ENCODE measurements around the gene MUC3A. TPM values are rescaled to one million over a fixed set of nuclear protein-coding genes. Genes with fewer than 3 reads are reported as not detected.

The MUC3A gene
- total and polyA plus RNA-seq, 8 donors = 0.53 to 8.7 (median 2.0) TPM

GRCh38 chr7:100964630-100965029 lies 15.3 kb downstream of the MUC3A start:
- H3K9me3 ChIP-seq = no peaks in the 10 kb centered on the region
- FAIRE-seq (no peak), DNase-seq (peak in 1 of 6 donors; percentile 79), ATAC-seq (no peak)
- H3K4me3 ChIP-seq = no peak overlapping the region
- no peak for TF ChIP-seq CTCF (IDR thresholded peaks at IDR 0.05)
- H3K4me1 ChIP-seq = peaks cover 0 to 6% (median 0%) of the 10 kb centered on the region in 3 donors
- WGBS, 2 donors = 21 to 28% methylated on average over 7 of the region's 7 CpGs
- peaks cover 0 to 17% (median 10%) of the 10 kb centered on the region in 4 donors for H3K27me3 ChIP-seq
- intact Hi-C loops (cut with DNase I) = no loop called here
- H3K36me3 ChIP-seq = no peaks in the 10 kb centered on the region
- H3K27ac ChIP-seq = no peak overlapping the region

GRCh38 chr7:100965045-100965722 lies 15.8 kb downstream of the MUC3A start:
- TF ChIP-seq CTCF (IDR thresholded peaks at IDR 0.05) = no peak
- H3K36me3 ChIP-seq = no peaks in the 10 kb centered on the region
- intact Hi-C loops (cut with DNase I) = no loop called here
- 19 to 20% methylated on average over 25 of the region's 25 CpGs for WGBS, 2 donors
- no peak for FAIRE-seq
- no peak overlapping the region for H3K27ac ChIP-seq
- H3K4me1 ChIP-seq = peaks cover 0 to 6% (median 0%) of the 10 kb centered on the region in 3 donors
- ATAC-seq = no peak
- H3K9me3 ChIP-seq = no peaks in the 10 kb centered on the region
- H3K4me3 ChIP-seq = peak overlapping the region in 2 of 4 donors; percentile 35 to 53
- no peak for DNase-seq
- H3K27me3 ChIP-seq = peaks cover 0 to 20% (median 10%) of the 10 kb centered on the region in 4 donors

GRCh38 chr7:100965723-100966541 lies 16.6 kb downstream of the MUC3A start:
- Histone ChIP-seq H3K36me3 (no peaks in the 10 kb centered on the region), H3K9me3 (no peaks in the 10 kb centered on the region), H3K4me3 (peak overlapping the region; percentile 13 to 53 (median 28)), H3K27ac (no peak overlapping the region), H3K4me1 (peaks cover 0 to 6% (median 0%) of the 10 kb centered on the region in 3 donors), H3K27me3 (peaks cover 0 to 20% (median 10%) of the 10 kb centered on the region in 4 donors)
- TF ChIP-seq CTCF (IDR thresholded peaks at IDR 0.05) = peak; percentile 65 to 94 (median 85)
- peak; percentile 93 to 95 (median 94) for ATAC-seq
- FAIRE-seq = no peak
- DNase-seq = peak; percentile 75 to 99 (median 88)
- 2% methylated on average over 53 to 58 of the region's 58 CpGs for WGBS, 2 donors
- intact Hi-C loops (cut with DNase I) = no loop called here

GRCh38 chr7:100966542-100967291 lies 17.4 kb downstream of the MUC3A start:
- Histone ChIP-seq H3K27me3 (peaks cover 0 to 20% (median 10%) of the 10 kb centered on the region in 4 donors), H3K4me1 (peaks cover 0 to 6% (median 0%) of the 10 kb centered on the region in 3 donors), H3K36me3 (no peaks in the 10 kb centered on the region), H3K4me3 (peak overlapping the region; percentile 13 to 53 (median 28)), H3K9me3 (no peaks in the 10 kb centered on the region), H3K27ac (no peak overlapping the region)
- no peak for FAIRE-seq
- peak in 2 of 6 donors; percentile 42 to 80 for DNase-seq
- no peak for TF ChIP-seq CTCF (IDR thresholded peaks at IDR 0.05)
- intact Hi-C loops (cut with DNase I) = no loop called here
- peak in 1 of 4 donors; percentile 10 for ATAC-seq
- WGBS, 2 donors = 7 to 9% methylated on average over 40 of the region's 40 CpGs

Measured in pancreas (tissue), 10 donors.